Measurements from ENCODE around the gene FCGR3B.
A peak's percentile ranks its signal among the peaks of the same experiment; 100 is the strongest.
"Not testable (repeated sequence)": the region's sequence is repeated elsewhere in the genome, so short reads cannot be mapped to it uniquely, and the experiment has no call there.

FCGR3B gene

GRCh38 chr1:161653971-161654370 lies 23.0 kb upstream of the FCGR3B start:
- H3K9me3 Mint-ChIP-seq; intact Hi-C loops (cut with micrococcal nuclease); H3K27ac Mint-ChIP-seq; H3K36me3 Mint-ChIP-seq (ENCODE audit: low read depth); H3K4me3 Mint-ChIP-seq: not testable (repeated sequence)
- Mint-ChIP-seq H3K4me1 (ENCODE audit: low read depth) (peaks cover 19% of the 10 kb centered on the region), H3K27me3 (peaks cover 15% of the 10 kb centered on the region)

DNA sequence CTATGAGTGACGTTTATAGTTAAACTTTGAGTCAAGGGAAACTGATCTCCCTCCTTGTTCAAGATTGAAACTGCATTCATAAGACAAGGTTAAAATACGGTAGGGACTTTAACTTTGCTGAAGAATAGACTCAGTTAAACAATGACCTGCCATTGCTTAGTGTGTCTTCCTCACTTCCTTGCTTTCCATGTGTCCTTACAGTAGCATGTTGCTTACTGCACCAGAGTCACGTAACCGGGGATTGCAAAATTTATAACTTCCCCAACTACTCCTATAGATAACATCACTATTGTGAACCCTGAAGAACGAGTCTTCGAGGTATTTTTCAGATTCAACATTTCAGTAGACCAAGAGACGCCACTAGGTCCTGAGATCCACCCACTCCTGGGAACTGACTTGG lies 22.6 kb upstream of the FCGR3B start:
- H3K27ac Mint-ChIP-seq; H3K9me3 Mint-ChIP-seq; H3K36me3 Mint-ChIP-seq (ENCODE audit: low read depth); H3K4me3 Mint-ChIP-seq; intact Hi-C loops (cut with micrococcal nuclease): not testable (repeated sequence)
- H3K27me3 Mint-ChIP-seq, result peaks cover 16% of the 10 kb centered on the region
- H3K4me1 Mint-ChIP-seq (ENCODE audit: low read depth), result peaks cover 19% of the 10 kb centered on the region

DNA sequence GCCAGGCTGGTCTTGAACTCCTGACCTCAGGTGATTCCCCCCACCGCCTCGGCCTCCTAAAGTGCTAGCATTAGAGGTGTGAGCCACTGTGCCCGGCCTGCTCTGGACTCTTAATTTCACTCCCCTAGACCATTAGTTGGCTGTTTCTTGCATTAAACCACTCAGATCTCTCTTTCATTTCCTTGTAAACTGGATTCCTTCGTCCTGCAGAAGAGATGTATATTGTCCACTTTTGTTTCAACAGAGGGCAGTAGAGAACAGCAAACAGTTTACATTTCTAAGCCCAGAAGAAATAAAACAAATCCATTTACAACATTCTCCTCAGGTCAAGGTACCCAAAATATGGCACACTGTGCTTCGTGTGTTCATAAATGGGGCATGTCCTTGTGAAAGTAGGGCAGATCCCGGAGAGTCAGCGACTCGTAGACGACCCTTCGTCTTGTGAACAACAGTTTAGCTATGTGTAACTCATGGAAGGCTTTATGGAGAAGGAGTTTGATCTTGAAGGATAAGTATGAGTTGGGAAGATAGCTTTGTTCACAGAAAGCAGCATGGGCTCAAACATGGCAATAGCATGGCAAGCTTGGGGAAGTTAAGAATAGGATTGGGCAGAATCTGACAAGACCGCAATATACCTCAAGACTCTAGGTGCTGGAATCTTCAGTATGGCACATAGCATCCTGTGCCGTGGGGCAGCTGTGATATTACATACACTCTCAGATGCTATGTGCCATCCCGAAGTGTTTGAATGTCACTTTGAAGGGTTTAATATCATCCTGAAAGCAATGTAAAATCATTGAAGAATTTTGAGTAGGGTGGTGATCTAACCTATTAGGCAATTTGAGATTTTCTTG lies 16.8 kb upstream of the FCGR3B start:
- peaks cover 12% of the 10 kb centered on the region for H3K27me3 Mint-ChIP-seq
- H3K4me1 Mint-ChIP-seq (ENCODE audit: low read depth), result peaks cover 36% of the 10 kb centered on the region
- H3K4me3 Mint-ChIP-seq; H3K36me3 Mint-ChIP-seq (ENCODE audit: low read depth); H3K27ac Mint-ChIP-seq; H3K9me3 Mint-ChIP-seq: not testable (repeated sequence)
- intact Hi-C loops (cut with micrococcal nuclease), result loop anchor here (5.0 kb wide), 1 partner anchor 95 kb away; no protein-coding TSS in a partner anchor

GRCh38 chr1:161644855-161645254 lies 13.9 kb upstream of the FCGR3B start:
- H3K4me1 Mint-ChIP-seq (ENCODE audit: low read depth), result peaks cover 36% of the 10 kb centered on the region
- not testable (repeated sequence) for H3K27ac Mint-ChIP-seq; H3K36me3 Mint-ChIP-seq (ENCODE audit: low read depth); H3K4me3 Mint-ChIP-seq; H3K9me3 Mint-ChIP-seq; H3K27me3 Mint-ChIP-seq
- intact Hi-C loops (cut with micrococcal nuclease), result loop anchor here (5.0 kb wide), 1 partner anchor 97 kb away; no protein-coding TSS in a partner anchor

GRCh38 chr1:161643481-161644208 lies 12.7 kb upstream of the FCGR3B start:
- intact Hi-C loops (cut with micrococcal nuclease); H3K27me3 Mint-ChIP-seq; H3K36me3 Mint-ChIP-seq (ENCODE audit: low read depth); H3K9me3 Mint-ChIP-seq: not testable (repeated sequence)
- H3K4me3 Mint-ChIP-seq, result peak overlapping the region; percentile 13
- peaks cover 36% of the 10 kb centered on the region for H3K4me1 Mint-ChIP-seq (ENCODE audit: low read depth)
- H3K27ac Mint-ChIP-seq, result peak overlapping the region; percentile 69

DNA sequence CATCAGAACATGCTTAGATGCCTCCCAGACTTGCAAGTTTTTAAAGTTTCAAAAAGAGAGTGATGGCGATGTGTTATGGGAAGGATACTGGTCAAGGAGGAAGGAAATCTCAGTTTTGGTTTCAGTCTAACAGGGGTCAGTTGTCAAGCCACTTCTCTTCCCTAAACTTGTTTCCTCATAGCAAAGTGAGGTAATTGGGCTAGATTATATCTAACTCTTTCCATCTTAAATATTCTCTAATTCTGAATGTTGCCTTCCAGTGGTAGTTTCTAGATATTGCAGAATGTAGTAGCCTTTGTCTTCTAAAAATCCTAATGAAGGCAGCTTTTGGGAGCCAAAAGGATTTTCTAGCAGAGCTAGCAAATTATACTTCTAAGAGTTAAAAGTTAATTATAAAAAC lies 11.7 kb upstream of the FCGR3B start:
- intact Hi-C loops (cut with micrococcal nuclease); H3K36me3 Mint-ChIP-seq (ENCODE audit: low read depth); H3K27me3 Mint-ChIP-seq; H3K9me3 Mint-ChIP-seq: not testable (repeated sequence)
- Mint-ChIP-seq H3K4me3 (peak overlapping the region; percentile 57), H3K27ac (peak overlapping the region; percentile 69), H3K4me1 (ENCODE audit: low read depth) (peaks cover 34% of the 10 kb centered on the region)

- H3K4me3 Mint-ChIP-seq; H3K27me3 Mint-ChIP-seq; H3K27ac Mint-ChIP-seq; H3K36me3 Mint-ChIP-seq (ENCODE audit: low read depth); H3K9me3 Mint-ChIP-seq: not testable (repeated sequence)
- H3K4me1 Mint-ChIP-seq (ENCODE audit: low read depth), result peaks cover 31% of the 10 kb centered on the region
- intact Hi-C loops (cut with micrococcal nuclease), result loop anchor here (10.0 kb wide), 1 partner anchor 84 kb away; no protein-coding TSS in a partner anchor
Observed at GRCh38 chr1:161639203-161639602, 8.2 kb upstream of the FCGR3B start.

DNA sequence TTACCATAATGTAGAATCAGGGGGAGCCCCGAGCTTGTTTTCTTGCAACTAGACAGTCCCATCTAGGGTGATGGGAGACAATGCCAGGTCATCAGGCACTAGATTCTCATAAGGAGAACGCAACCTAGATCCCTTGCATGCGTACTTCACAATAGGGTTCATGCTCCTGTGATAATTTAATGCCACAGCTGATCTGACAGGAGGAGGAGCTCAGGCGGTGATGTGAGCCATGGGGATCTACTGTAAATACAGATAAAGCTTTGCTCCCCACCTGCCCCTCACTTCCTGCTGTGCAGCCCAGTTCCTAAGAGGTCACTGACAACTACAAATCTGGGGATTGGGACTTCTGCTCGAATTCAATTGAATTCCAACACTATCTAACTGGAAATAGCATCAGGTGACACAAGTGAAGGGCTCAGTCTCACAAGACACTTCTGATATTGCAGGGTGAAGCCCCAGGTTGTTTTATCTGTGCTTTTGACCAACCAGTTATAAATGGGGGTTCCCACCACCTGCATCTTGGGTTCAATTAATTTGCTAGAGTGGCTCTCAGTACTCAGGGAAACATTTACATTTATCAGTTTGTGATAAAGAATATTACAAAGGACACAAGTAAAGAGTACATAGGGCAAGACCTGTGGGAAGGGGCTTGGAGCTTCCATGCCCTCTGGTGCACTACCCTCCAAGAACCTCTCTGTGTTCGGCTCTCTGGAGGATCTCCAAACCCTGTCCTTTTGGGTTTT lies 7.4 kb upstream of the FCGR3B start:
- H3K27ac Mint-ChIP-seq; H3K4me3 Mint-ChIP-seq; H3K36me3 Mint-ChIP-seq (ENCODE audit: low read depth); H3K9me3 Mint-ChIP-seq; H3K27me3 Mint-ChIP-seq: not testable (repeated sequence)
- peaks cover 29% of the 10 kb centered on the region for H3K4me1 Mint-ChIP-seq (ENCODE audit: low read depth)
- intact Hi-C loops (cut with micrococcal nuclease), result loop anchor here (10.0 kb wide), 1 partner anchor 84 kb away; no protein-coding TSS in a partner anchor

GRCh38 chr1:161636976-161637375 lies 6.0 kb upstream of the FCGR3B start:
- Mint-ChIP-seq H3K4me1 (ENCODE audit: low read depth) (peaks cover 20% of the 10 kb centered on the region), H3K27ac (peak overlapping the region; percentile 87)
- intact Hi-C loops (cut with micrococcal nuclease), result loop anchor here (10.0 kb wide), 1 partner anchor 82 kb away; no protein-coding TSS in a partner anchor
- not testable (repeated sequence) for H3K9me3 Mint-ChIP-seq; H3K27me3 Mint-ChIP-seq; H3K4me3 Mint-ChIP-seq; H3K36me3 Mint-ChIP-seq (ENCODE audit: low read depth)

GRCh38 chr1:161636189-161636782 lies 5.3 kb upstream of the FCGR3B start:
- H3K9me3 Mint-ChIP-seq; H3K4me3 Mint-ChIP-seq; H3K36me3 Mint-ChIP-seq (ENCODE audit: low read depth); H3K27me3 Mint-ChIP-seq: not testable (repeated sequence)
- intact Hi-C loops (cut with micrococcal nuclease), result loop anchor here (10.0 kb wide), 1 partner anchor 81 kb away; no protein-coding TSS in a partner anchor
- peak overlapping the region; percentile 87 for H3K27ac Mint-ChIP-seq
- H3K4me1 Mint-ChIP-seq (ENCODE audit: low read depth), result peaks cover 19% of the 10 kb centered on the region

DNA sequence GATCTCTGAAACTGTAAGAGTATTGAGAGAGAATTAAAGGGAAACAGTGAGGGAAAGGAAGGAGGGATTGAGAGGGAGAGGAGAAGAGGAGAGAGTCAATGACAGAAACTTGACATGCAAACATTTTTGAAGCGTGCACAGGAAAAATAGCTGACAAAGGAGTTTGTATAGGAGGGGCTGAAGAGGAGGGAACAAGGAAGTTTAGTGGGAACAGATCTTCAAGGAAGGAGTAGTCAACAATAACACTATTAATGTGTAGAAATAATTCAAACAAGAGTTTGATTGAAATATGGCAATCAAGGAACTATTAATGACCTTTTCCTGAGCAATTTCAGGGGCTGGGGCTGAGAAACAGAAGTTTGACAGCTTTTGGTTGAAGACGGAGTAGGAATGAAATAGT lies 4.0 kb upstream of the FCGR3B start:
- not testable (repeated sequence) for H3K27me3 Mint-ChIP-seq; H3K9me3 Mint-ChIP-seq; H3K36me3 Mint-ChIP-seq (ENCODE audit: low read depth); H3K4me3 Mint-ChIP-seq
- Mint-ChIP-seq H3K4me1 (ENCODE audit: low read depth) (peaks cover 19% of the 10 kb centered on the region), H3K27ac (peak overlapping the region; percentile 87)
- intact Hi-C loops (cut with micrococcal nuclease), result loop anchor here (10.0 kb wide), 1 partner anchor 80 kb away; no protein-coding TSS in a partner anchor

- not testable (repeated sequence) for H3K9me3 Mint-ChIP-seq; H3K4me3 Mint-ChIP-seq; H3K27me3 Mint-ChIP-seq; H3K36me3 Mint-ChIP-seq (ENCODE audit: low read depth); H3K27ac Mint-ChIP-seq
- H3K4me1 Mint-ChIP-seq (ENCODE audit: low read depth), result peaks cover 14% of the 10 kb centered on the region
- intact Hi-C loops (cut with micrococcal nuclease), result loop anchor here (10.0 kb wide), 1 partner anchor 75 kb away; no protein-coding TSS in a partner anchor
Observed at GRCh38 chr1:161630128-161630742, 741 bp downstream of the FCGR3B start.

DNA sequence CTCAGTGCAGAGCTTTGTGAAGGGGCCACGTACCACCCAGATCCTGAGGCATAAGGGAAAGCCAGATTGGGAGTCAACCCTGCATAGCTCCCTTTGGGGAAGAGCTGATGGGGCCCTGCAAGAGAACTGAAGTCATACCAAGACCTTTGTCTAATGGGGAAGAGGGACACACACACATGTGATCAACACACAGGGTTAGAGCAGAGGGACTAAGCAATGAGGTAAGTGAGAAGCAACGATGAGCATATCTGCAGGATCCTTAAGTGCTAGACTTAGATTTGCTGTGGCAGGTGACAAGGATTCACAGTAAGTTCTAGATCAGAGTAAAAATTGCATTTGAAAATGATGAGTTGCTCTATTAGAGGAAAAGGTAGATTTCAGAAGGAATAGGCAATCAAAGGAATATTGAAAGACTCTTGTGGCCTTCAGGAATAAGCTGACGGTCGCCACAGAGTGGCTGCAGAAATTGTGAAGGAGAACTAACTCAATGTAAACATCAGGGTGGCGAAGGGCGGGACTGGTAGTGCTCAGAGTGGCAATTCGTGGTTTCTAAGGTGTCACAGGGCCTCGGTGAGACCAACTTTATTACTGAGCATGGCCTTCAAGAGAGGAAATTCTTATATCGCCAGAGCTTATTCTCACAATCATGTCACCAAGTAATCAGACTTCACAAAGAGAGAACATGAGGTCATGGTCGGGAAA lies 4.4 kb downstream of the FCGR3B start:
- H3K27ac Mint-ChIP-seq, result peak overlapping the region; percentile 67
- H3K4me1 Mint-ChIP-seq (ENCODE audit: low read depth), result peaks cover 20% of the 10 kb centered on the region

More for the DNA sequence above, 4.4 kb downstream of the FCGR3B start:
- H3K4me3 Mint-ChIP-seq; H3K9me3 Mint-ChIP-seq; intact Hi-C loops (cut with micrococcal nuclease); H3K36me3 Mint-ChIP-seq (ENCODE audit: low read depth): not testable (repeated sequence)
- peaks cover 24% of the 10 kb centered on the region for H3K27me3 Mint-ChIP-seq

Measured in dendritic cell treated with granulocyte-macrophage colony-stimulating factor and Interleukin-4, amounts not matched to agents 40 ng/mL and 50 ng/mL, for 4 days (primary cell).